Vagina (tissue), 2 donors: ENCODE measurements around the gene CCDC201. TPM values are rescaled to one million over a fixed set of nuclear protein-coding genes. Genes with fewer than 3 reads are reported as not detected.

ENCODE experiments used
- DNase-seq, 2 donors: peaks; one replicate each; pipeline ENCODE4 v3.0.0-alpha.2; 2017; ENCODE audit errors: extremely low spot score in 2 of 2
- H3K27ac ChIP-seq: fragments of 200-600 bp; sonication (generic); one replicate; pipeline ENCODE4 v1.5.1; 2019
- H3K27me3 ChIP-seq: fragments of 200-600 bp; sonication (generic); one replicate; pipeline ENCODE4 v1.5.1; 2019
- H3K36me3 ChIP-seq, 2 donors: fragments of 200-600 bp; sonication (generic); one replicate each; pipeline ENCODE4 v1.5.1; 2017 to 2019
- H3K4me1 ChIP-seq: fragments of 200-600 bp; sonication (generic); one replicate; pipeline ENCODE4 v1.5.1; 2019
- H3K4me3 ChIP-seq, 2 donors: fragments of 200-600 bp; sonication (generic); 1 replicate in 1 of 2; 2 replicates in 1 of 2; pipeline ENCODE4 v1.5.1; 2016 to 2019
- H3K9me3 ChIP-seq: fragments of 200-600 bp; sonication (generic); one replicate; pipeline ENCODE4 v1.5.1; 2019
- CTCF ChIP-seq, 3 experiments: fragments of 450-650 bp in 2 of 3; fragments of 200-600 bp in 1 of 3; sonication (generic) in 1 of 3; IDR thresholded peaks; one replicate each; pipeline ENCODE4 v1.5.1; 2017 to 2019; ENCODE audit warnings: antibody characterized with exemption in 3 of 3, mild to moderate bottlenecking in 2 of 3, moderate library complexity in 2 of 3
- POLR2A ChIP-seq, 2 donors: fragments of 450-650 bp; IDR thresholded peaks; one replicate each; pipeline ENCODE4 v1.6.1; 2017; ENCODE audit warnings: antibody characterized with exemption in 2 of 2, mild to moderate bottlenecking in 2 of 2, moderate library complexity in 2 of 2
- POLR2AphosphoS5 ChIP-seq, 2 donors: sonication (generic); formaldehyde crosslinking; IDR thresholded peaks; one replicate each; pipeline ENCODE4 v1.9.0; 2017; ENCODE audit warnings: antibody characterized with exemption in 2 of 2, mild to moderate bottlenecking in 2 of 2, low read depth in 1 of 2; ENCODE audit not compliant: insufficient read depth in 1 of 2
- intact Hi-C: fragments of 100-400 bp; cut with DNase I; formaldehyde crosslinking; loops from one replicate; pipeline ENCODE4 v1.15.1; 2023
- total RNA-seq: library from RNA; depleted of rRNA; stranded (reverse); fragments of >200 nt; gene quantifications from one replicate; pipeline ENCODE4 v1.2.3, GENCODE V29; 2016

Gene CCDC201
- total RNA-seq, 1 donor from 2014 or later: not detected

DNA sequence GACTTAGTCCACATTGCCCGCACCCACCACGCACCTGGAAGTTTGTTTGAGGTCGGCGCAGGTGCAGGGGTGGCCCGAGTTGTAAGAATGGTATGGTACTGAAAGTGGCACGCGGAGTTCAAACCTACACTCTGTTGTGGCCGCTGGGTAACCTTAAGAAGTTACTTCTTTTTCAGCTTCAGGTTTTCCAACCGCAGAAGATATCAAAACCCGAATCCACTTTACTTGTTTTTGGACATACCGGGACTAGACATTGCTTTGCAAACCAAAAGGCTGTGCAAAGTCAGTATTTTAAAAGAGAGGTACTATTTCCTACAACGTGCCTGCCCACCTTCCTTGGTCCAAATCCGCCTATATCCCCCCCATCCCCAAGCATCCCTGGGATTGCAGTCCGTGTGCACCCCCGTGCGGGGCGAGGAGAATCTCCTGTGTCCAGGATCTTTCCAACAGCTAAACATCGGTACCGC lies 47.1 kb upstream of the CCDC201 start:
- peak overlapping the region; percentile 49 for H3K27ac ChIP-seq
- intact Hi-C loops: loop anchor here (5.0 to 10.0 kb wide), 3 partner anchors 432 to 1265 kb away; no protein-coding TSS in a partner anchor
- peaks cover 0 to 12% of the 10 kb centered on the region in 2 donors for H3K36me3 ChIP-seq
- no peaks in the 10 kb centered on the region for H3K27me3 ChIP-seq
- DNase-seq: no peak
- TF ChIP-seq POLR2AphosphoS5 (IDR thresholded peaks at IDR 0.05; ENCODE audit: insufficient read depth in 1 of 2, low read depth in 1 of 2) (no peak), POLR2A (IDR thresholded peaks at IDR 0.05) (no peak), CTCF (IDR thresholded peaks at IDR 0.05) (no peak)
- H3K4me3 ChIP-seq: peak overlapping the region; percentile 53 to 85
- no peaks in the 10 kb centered on the region for H3K9me3 ChIP-seq
- peaks cover 64% of the 10 kb centered on the region for H3K4me1 ChIP-seq

DNA sequence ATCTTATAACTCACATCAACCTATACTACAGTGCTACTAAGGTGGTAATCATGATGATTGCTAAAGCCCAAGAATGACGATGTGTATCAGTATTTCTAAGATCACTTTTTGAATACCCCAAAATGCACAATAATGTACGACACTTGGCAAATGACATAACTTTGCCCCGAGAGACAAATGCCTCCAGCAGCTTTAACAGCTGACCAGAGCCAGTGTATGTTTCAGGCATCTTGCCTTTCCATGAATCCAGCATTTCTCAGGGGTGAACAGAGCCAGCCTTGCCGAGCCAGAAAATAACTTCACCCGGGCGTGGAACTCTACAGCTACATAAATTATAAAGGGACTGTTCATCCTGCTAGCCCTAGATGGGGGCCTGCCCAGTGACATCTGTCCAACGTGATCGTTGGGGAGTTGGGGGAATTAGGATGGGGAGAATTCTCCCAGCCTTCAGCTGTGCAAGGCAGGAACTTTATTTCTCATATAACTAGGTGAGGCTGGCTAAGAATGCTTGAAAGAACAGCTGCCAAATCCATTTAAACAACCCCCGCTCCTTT lies 46.4 kb upstream of the CCDC201 start:
- H3K27ac ChIP-seq: peak overlapping the region; percentile 49
- peak overlapping the region; percentile 53 to 85 for H3K4me3 ChIP-seq
- intact Hi-C loops: loop anchor here (10.0 kb wide), 1 partner anchor 1265 kb away; no protein-coding TSS in a partner anchor

DNA sequence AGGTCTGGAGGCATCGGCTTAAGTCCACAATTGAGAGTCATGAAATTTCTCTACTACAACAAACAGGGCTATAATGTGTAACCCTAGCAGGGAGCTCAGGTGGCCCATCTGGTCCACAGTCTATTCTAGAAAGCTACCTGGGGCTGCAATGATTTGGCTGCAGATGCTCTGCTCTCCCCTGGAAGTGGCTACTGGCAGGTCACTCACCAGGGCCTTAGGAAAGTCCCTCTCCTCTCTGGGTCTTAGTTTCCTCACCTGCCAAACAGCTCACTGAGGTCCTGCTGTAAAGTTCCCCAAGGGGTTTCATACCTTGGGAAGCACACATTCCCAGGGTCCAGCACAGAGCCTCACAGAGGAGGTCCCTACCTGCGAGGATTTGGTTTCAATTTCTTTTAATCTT lies 45.7 kb upstream of the CCDC201 start:
- Histone ChIP-seq H3K27me3 (no peaks in the 10 kb centered on the region), H3K4me1 (peaks cover 64% of the 10 kb centered on the region), H3K36me3 (peaks cover 0 to 26% of the 10 kb centered on the region in 2 donors), H3K4me3 (peak overlapping the region; percentile 53 to 85), H3K9me3 (no peaks in the 10 kb centered on the region), H3K27ac (peak overlapping the region; percentile 49)
- no peak for DNase-seq
- no peak for TF ChIP-seq POLR2A (IDR thresholded peaks at IDR 0.05)
- TF ChIP-seq POLR2AphosphoS5 (IDR thresholded peaks at IDR 0.05; ENCODE audit: insufficient read depth in 1 of 2, low read depth in 1 of 2): no peak
- TF ChIP-seq CTCF (IDR thresholded peaks at IDR 0.05): no peak
- intact Hi-C loops: loop anchor here (10.0 kb wide), 1 partner anchor 1266 kb away; no protein-coding TSS in a partner anchor

More for the DNA sequence above, 46.4 kb upstream of the CCDC201 start:
- Histone ChIP-seq H3K27me3 (no peaks in the 10 kb centered on the region), H3K36me3 (peaks cover 0 to 19% of the 10 kb centered on the region in 2 donors), H3K4me1 (peaks cover 64% of the 10 kb centered on the region), H3K9me3 (no peaks in the 10 kb centered on the region)
- no peak for TF ChIP-seq POLR2AphosphoS5 (IDR thresholded peaks at IDR 0.05; ENCODE audit: insufficient read depth in 1 of 2, low read depth in 1 of 2)
- no peak for TF ChIP-seq CTCF (IDR thresholded peaks at IDR 0.05)
- no peak for TF ChIP-seq POLR2A (IDR thresholded peaks at IDR 0.05)
- DNase-seq: no peak

- H3K4me1 ChIP-seq: peaks cover 58% of the 10 kb centered on the region
- no peaks in the 10 kb centered on the region for H3K27me3 ChIP-seq
- H3K9me3 ChIP-seq: no peaks in the 10 kb centered on the region
- H3K36me3 ChIP-seq: peaks cover 0 to 35% of the 10 kb centered on the region in 2 donors
- no peak for DNase-seq
- peak overlapping the region; percentile 49 for H3K27ac ChIP-seq
- intact Hi-C loops: loop anchor here (10.0 kb wide), 1 partner anchor 1267 kb away; no protein-coding TSS in a partner anchor
- TF ChIP-seq CTCF (IDR thresholded peaks at IDR 0.05): peak; percentile 84 to 97 (median 90)
- no peak for TF ChIP-seq POLR2A (IDR thresholded peaks at IDR 0.05)
- TF ChIP-seq POLR2AphosphoS5 (IDR thresholded peaks at IDR 0.05; ENCODE audit: insufficient read depth in 1 of 2, low read depth in 1 of 2): peak in 1 of 2 donors; percentile 36
- peak overlapping the region; percentile 28 to 53 for H3K4me3 ChIP-seq
Observed at GRCh38 chr7:45917658-45918057, 44.8 kb upstream of the CCDC201 start.

DNA sequence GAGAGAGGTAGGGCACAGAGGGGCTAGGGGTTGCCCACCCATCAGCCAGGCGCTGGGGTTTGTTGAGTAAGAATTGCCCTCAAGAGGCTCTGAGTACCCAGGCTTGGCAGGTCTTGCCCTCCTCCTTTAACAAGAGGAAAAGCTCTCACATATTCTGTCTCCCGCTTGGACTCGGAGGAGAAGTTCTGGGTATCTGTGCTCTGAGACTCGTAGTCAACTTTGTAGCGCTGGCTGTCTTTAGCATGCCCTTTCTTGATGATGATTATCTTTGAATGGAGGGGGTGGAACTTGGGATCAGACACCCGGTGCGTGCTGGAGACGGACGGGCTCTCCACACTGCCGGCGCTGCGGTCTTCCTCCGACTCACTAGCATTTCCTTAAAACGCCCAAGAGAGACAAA lies 44.2 kb upstream of the CCDC201 start:
- Histone ChIP-seq H3K36me3 (peaks cover 0 to 35% of the 10 kb centered on the region in 2 donors), H3K9me3 (no peaks in the 10 kb centered on the region), H3K4me1 (peaks cover 54% of the 10 kb centered on the region), H3K4me3 (no peak overlapping the region), H3K27me3 (no peaks in the 10 kb centered on the region), H3K27ac (peak overlapping the region; percentile 29)
- TF ChIP-seq POLR2A (IDR thresholded peaks at IDR 0.05) (no peak), CTCF (IDR thresholded peaks at IDR 0.05) (no peak), POLR2AphosphoS5 (IDR thresholded peaks at IDR 0.05; ENCODE audit: insufficient read depth in 1 of 2, low read depth in 1 of 2) (no peak)
- no peak for DNase-seq
- intact Hi-C loops: loop anchor here (10.0 kb wide), 1 partner anchor 1268 kb away; no protein-coding TSS in a partner anchor
